Loucy (cell line): ENCODE results near the gene NME8.

Experiments used
- H2AFZ ChIP-seq: fragments of 200-600 bp; sonication (generic); 2 replicates; pipeline ENCODE4 v1.6.0; 2016; ENCODE audit warnings: antibody characterized with exemption, mild to moderate bottlenecking, low read length, moderate library complexity
- H3F3A ChIP-seq: fragments of 200-600 bp; 2 replicates; pipeline ENCODE4 v1.6.0; 2016; ENCODE audit warnings: antibody characterized with exemption, low read depth, mild to moderate bottlenecking
- H3K27me3 ChIP-seq: fragments of 200-600 bp; sonication (generic); 2 replicates; pipeline ENCODE4 v1.6.1; 2014; ENCODE audit warnings: low read length, mild to moderate bottlenecking; ENCODE audit not compliant: insufficient read depth, poor library complexity, severe bottlenecking
- H3K36me3 ChIP-seq: fragments of 200-600 bp; sonication (generic); 2 replicates; pipeline ENCODE4 v1.6.1; 2016; ENCODE audit warnings: low read length; ENCODE audit not compliant: insufficient read depth
- H3K4me1 ChIP-seq: fragments of 200-600 bp; sonication (generic); 2 replicates; pipeline ENCODE4 v1.5.1; 2014; ENCODE audit warnings: low read length, mild to moderate bottlenecking; ENCODE audit not compliant: insufficient read depth, poor library complexity, severe bottlenecking
- H3K4me2 ChIP-seq: fragments of 200-600 bp; sonication (generic); 2 replicates; pipeline ENCODE4 v1.6.0; 2014; ENCODE audit warnings: antibody characterized with exemption, low read length, low read depth, mild to moderate bottlenecking; ENCODE audit not compliant: poor library complexity, severe bottlenecking
- H3K4me3 ChIP-seq: fragments of 200-600 bp; sonication (generic); 2 replicates; pipeline ENCODE4 v1.5.1; 2014; ENCODE audit warnings: low read length, mild to moderate bottlenecking, mixed read lengths; ENCODE audit not compliant: poor library complexity, severe bottlenecking
- H3K79me2 ChIP-seq: fragments of 200-600 bp; sonication (generic); 2 replicates; pipeline ENCODE4 v1.6.1; 2014; ENCODE audit warnings: low read length; ENCODE audit not compliant: insufficient read depth
- H3K9ac ChIP-seq: fragments of 200-600 bp; sonication (generic); 2 replicates; pipeline ENCODE4 v1.6.0; 2014; ENCODE audit warnings: mild to moderate bottlenecking, low read depth, low read length, moderate library complexity; ENCODE audit not compliant: poor library complexity, severe bottlenecking
- H3K9me2 ChIP-seq: fragments of 200-600 bp; sonication (generic); replicated peaks from 2 replicates; pipeline ENCODE4 v1.6.1; 2016; ENCODE audit warnings: low read depth, low read length, mixed read lengths
- H3K9me3 ChIP-seq: fragments of 200-600 bp; sonication (generic); 2 replicates; pipeline ENCODE4 v1.6.1; 2014; ENCODE audit warnings: mild to moderate bottlenecking, antibody characterized with exemption, low read length, low read depth; ENCODE audit not compliant: insufficient read depth
- H4K20me1 ChIP-seq: fragments of 200-600 bp; sonication (generic); 2 replicates; pipeline ENCODE4 v1.6.0; 2014; ENCODE audit warnings: antibody characterized with exemption, low read length, mild to moderate bottlenecking; ENCODE audit not compliant: insufficient read depth, poor library complexity, severe bottlenecking
- CTCF ChIP-seq: fragments of 200-600 bp; sonication (generic); conservative IDR thresholded peaks from 2 replicates; pipeline ENCODE4 v1.5.1; 2014; ENCODE audit warnings: mild to moderate bottlenecking, antibody characterized with exemption, low read length
- EZH2phosphoT487 ChIP-seq: fragments of 200-600 bp; IDR thresholded peaks from 2 replicates; pipeline ENCODE4 v1.6.1; 2018; ENCODE audit warnings: antibody characterized with exemption, mild to moderate bottlenecking, moderate library complexity, borderline replicate concordance

The NME8 gene

GRCh38 chr7:37930226-37930948 is 82.0 kb downstream of the NME8 start:
- Histone ChIP-seq H3K9ac (no peak overlapping the region), H4K20me1 (peaks cover 11% of the 10 kb centered on the region), H3F3A (no peaks in the 10 kb centered on the region), H3K9me3 (0 out of 2 replicates have a peak, but pooled peaks cover 2% of the 10 kb centered on the region), H3K27me3 (no peaks in the 10 kb centered on the region), H3K36me3 (no peaks in the 10 kb centered on the region), H2AFZ (no peak overlapping the region), H3K4me3 (no peak overlapping the region), H3K4me1 (peaks cover 14% of the 10 kb centered on the region), H3K9me2 (no peaks in the 10 kb centered on the region), H3K4me2 (no peak overlapping the region), H3K79me2 (peaks cover 68% of the 10 kb centered on the region)
- TF ChIP-seq CTCF (no peak), EZH2phosphoT487 (no peak)

GRCh38 chr7:37932543-37932942 is 84.1 kb downstream of the NME8 start:
- H3K9me3 ChIP-seq = no peaks in the 10 kb centered on the region
- H2AFZ ChIP-seq = no peak overlapping the region
- no peak overlapping the region for H3K4me3 ChIP-seq
- no peaks in the 10 kb centered on the region for H3K9me2 ChIP-seq
- no peaks in the 10 kb centered on the region for H3F3A ChIP-seq
- H3K4me1 ChIP-seq = peaks cover 4% of the 10 kb centered on the region
- no peak for TF ChIP-seq CTCF
- TF ChIP-seq EZH2phosphoT487 = no peak
- peaks cover 4% of the 10 kb centered on the region for H4K20me1 ChIP-seq
- H3K4me2 ChIP-seq = no peak overlapping the region
- peaks cover 51% of the 10 kb centered on the region for H3K79me2 ChIP-seq
- no peaks in the 10 kb centered on the region for H3K36me3 ChIP-seq
- H3K27me3 ChIP-seq = no peaks in the 10 kb centered on the region
- no peak overlapping the region for H3K9ac ChIP-seq

- Histone ChIP-seq H3K9me2 (no peaks in the 10 kb centered on the region), H3K9ac (no peak overlapping the region), H3K4me3 (no peak overlapping the region), H3K4me1 (no peaks in the 10 kb centered on the region), H3K4me2 (no peak overlapping the region), H3K9me3 (no peaks in the 10 kb centered on the region), H4K20me1 (no peaks in the 10 kb centered on the region), H3F3A (no peaks in the 10 kb centered on the region), H3K36me3 (no peaks in the 10 kb centered on the region), H2AFZ (no peak overlapping the region), H3K27me3 (no peaks in the 10 kb centered on the region), H3K79me2 (peaks cover 46% of the 10 kb centered on the region)
- TF ChIP-seq EZH2phosphoT487 = no peak
- no peak for TF ChIP-seq CTCF
These were observed 84.7 kb downstream of the NME8 start for GRCh38 chr7:37933018-37933566.
